ENCODE results near the gene BRPF1.

GRCh38 chr3:9710174-9710739 lies 21.3 kb upstream of the BRPF1 start:
- TF ChIP-seq CTCF (IDR thresholded peaks at IDR 0.05) (no peak), EZH2phosphoT487 (IDR thresholded peaks at IDR 0.05) (no peak), EZH2 (IDR thresholded peaks at IDR 0.05) (no peak)
